ENCODE results near the gene CIT.

GRCh38 chr12:119704065-119704747 is 172.9 kb downstream of the CIT start:
- TF ChIP-seq, protein P1, sequence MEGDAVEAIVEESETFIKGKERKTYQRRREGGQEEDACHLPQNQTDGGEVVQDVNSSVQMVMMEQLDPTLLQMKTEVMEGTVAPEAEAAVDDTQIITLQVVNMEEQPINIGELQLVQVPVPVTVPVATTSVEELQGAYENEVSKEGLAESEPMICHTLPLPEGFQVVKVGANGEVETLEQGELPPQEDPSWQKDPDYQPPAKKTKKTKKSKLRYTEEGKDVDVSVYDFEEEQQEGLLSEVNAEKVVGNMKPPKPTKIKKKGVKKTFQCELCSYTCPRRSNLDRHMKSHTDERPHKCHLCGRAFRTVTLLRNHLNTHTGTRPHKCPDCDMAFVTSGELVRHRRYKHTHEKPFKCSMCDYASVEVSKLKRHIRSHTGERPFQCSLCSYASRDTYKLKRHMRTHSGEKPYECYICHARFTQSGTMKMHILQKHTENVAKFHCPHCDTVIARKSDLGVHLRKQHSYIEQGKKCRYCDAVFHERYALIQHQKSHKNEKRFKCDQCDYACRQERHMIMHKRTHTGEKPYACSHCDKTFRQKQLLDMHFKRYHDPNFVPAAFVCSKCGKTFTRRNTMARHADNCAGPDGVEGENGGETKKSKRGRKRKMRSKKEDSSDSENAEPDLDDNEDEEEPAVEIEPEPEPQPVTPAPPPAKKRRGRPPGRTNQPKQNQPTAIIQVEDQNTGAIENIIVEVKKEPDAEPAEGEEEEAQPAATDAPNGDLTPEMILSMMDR (conservative IDR thresholded peaks at IDR 0.05; ENCODE audit: low read length) = no peak
- TF ChIP-seq EZH2phosphoT487 (IDR thresholded peaks at IDR 0.05; ENCODE audit: borderline replicate concordance) = no peak
